GM19240 (cell line): ENCODE data around the gene HOXA4.

Experiments used
- DNase-seq: peaks from one replicate; pipeline ENCODE4 v3.0.0; 2011; ENCODE audit warnings: low spot score; ENCODE audit not compliant: insufficient read length

Gene HOXA4

DNA sequence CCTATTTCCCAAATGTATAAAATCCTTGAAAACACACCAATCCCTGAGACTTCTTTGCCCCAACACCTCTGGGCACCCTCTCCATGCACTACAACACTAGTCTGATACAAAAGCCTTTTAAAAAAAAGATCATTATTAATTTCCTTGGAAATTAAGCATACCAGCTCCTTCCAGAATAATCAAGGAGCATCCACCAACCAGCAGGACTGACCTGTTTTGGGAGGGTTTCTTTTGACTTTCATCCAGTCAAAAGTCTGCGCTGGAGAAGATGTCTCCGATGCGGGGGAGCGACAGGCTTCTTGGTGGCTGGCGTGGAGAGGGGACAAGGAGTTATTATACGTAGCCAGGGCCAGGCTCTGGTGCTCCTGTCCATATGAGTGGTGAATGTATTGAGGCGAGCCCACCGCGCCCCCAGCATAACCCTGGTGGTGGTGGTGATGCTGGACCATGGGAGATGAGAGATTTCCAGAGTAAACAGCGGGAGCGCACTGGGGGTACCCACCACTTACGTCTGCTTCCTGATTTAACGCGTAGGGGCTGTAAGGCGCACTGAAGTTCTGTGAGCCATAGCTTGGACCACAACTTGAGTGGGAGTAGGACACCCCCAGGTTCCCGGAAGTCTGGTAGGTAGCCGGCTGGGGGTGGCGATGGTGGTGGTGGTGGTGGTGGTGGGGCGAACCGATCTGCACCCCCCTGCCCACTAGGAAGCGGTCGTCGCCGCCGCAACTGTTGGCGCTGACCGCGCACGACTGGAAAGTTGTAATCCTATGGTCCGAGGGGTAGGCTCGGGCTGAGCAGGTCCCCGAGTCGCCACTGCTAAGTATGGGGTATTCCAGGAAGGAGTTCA is 35.3 kb downstream of the HOXA4 start:
- no peak for DNase-seq

DNA sequence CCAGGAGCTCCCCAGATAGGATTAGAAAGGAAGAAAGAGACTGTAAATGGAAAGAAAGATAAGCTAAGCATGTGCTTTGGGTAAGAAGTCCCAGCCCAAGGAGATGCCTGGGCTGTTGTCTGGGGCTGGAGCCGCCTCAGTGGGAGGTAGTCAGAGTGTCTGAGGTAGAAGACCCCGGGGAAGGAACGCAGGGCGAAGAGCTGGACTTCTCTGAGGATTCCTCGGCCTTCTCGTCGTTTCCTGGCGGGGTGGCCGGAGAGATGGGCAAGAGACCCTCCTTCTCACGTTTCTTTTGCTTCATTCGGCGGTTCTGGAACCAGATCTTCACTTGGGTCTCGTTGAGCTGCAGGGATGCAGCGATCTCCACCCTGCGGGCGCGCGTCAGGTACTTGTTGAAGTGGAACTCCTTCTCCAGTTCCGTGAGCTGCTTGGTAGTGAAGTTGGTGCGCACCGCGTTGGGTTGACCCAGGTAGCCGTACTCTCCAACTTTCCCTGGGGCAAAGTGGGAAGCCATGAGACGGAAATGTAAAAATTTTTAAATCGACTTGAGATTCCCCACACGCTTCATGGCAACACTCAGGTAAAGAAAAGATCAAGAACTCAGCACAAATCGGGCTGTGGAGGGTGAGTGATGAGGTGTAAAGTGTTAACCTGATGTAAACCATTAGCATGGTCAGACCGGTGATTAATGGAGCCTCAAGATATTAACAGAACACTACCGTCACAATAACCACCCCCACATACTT is 36.1 kb downstream of the HOXA4 start:
- no peak for DNase-seq

DNA sequence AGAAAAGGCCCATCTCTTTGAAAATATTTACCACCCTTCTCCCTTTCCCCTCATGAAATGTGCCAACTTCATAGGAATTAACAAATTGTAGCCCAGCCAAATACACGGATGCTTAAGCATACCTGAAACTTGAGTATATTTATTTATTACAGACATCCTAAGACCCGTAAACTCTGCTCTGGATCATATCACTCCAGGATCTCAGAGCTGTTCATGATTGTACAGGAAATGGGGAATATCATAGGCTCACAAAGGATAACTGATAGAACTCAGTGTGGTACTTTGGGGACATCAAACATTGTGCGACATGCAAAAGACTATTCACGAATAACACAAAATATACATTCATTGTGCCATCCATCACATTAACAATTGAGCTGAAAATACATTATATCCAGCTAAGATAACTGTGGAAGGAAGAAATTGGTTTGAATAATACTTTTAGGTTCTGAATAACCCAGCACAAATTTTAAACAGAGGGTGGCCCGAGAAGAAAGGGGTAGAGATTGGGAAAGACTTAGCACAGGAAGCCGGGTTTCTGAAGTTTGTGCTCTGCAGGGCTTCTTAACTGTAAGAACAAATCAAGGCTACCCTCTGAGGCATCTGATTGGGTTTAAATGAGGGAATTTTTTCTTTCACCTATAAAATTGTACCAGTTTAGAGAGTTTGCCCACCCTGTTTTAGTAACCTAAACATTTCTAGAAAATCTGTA is 37.2 kb downstream of the HOXA4 start:
- no peak for DNase-seq

DNA sequence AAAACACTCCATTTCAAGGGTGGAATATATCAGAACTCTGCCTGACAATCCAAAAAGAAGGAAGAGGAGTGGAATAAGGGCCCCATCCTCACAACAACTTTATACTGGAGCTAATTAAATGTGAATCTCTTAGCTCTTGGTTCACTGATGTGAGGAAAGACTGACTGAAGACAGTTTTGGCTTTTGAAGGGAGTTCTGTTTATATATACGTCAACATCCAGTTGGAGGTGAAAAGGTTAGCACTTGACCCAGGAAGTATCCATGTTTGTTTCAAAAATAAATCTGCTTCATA is 37.8 kb downstream of the HOXA4 start:
- DNase-seq = no peak

DNA sequence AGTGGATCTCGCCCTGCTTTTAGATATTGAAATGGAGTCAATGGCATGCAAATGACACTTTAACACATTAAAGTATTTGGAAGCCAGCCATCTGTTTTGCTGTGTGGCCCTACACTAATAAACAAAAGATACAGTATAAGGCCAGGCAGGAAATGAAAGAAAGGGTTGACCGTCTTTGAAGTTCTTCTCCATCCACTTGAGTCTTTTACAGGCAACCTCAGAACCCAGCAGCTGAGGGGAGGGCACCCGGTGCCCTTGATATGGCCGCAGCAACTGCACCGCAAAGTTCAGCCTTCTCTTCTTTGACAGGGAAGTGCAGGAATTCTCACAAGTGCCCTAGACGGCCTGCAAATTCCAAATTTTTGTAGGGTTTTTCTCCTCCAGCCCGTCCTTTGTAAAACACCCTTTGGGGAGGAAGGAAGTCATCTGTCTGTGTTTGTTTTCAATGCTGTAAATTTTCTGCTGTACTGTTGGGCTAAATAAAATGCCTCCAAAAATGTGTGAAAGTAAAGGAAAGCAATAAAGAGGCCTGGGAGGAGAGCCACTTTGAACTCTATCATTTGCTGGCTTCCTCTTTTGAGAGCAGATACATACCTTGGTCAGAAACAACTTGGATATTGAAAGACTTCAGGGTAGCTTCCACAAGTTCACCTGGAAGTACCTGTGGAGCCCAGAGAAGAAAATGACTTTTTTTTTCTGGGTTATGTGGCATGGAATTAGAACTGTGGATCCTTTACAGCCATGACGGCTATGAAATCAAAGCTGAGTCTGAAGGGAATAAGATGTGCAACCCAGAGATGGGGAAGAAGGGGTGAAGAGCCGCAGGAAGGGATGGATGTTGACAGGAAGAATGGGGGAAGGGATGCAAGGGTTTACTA is 38.4 kb downstream of the HOXA4 start:
- no peak for DNase-seq

DNA sequence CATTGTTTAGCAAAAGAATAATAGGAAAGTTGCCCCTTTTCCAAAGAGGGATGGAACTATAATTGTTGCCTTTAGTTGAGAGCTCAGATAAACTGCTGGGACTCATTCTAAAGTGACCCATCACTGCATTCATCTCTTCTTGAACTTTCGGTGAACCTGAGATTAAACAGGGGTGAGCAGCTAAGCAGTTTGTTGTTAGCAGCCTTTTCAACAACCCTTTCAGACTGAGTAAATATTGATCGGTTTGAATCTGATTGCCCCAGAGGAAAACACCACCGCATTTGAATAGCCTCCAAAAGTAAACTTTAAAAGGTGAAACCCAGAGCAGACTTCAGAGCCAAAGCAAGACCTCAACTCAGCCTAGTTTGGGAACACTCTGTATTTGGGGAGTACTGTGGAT is 39.5 kb downstream of the HOXA4 start:
- DNase-seq = no peak

DNA sequence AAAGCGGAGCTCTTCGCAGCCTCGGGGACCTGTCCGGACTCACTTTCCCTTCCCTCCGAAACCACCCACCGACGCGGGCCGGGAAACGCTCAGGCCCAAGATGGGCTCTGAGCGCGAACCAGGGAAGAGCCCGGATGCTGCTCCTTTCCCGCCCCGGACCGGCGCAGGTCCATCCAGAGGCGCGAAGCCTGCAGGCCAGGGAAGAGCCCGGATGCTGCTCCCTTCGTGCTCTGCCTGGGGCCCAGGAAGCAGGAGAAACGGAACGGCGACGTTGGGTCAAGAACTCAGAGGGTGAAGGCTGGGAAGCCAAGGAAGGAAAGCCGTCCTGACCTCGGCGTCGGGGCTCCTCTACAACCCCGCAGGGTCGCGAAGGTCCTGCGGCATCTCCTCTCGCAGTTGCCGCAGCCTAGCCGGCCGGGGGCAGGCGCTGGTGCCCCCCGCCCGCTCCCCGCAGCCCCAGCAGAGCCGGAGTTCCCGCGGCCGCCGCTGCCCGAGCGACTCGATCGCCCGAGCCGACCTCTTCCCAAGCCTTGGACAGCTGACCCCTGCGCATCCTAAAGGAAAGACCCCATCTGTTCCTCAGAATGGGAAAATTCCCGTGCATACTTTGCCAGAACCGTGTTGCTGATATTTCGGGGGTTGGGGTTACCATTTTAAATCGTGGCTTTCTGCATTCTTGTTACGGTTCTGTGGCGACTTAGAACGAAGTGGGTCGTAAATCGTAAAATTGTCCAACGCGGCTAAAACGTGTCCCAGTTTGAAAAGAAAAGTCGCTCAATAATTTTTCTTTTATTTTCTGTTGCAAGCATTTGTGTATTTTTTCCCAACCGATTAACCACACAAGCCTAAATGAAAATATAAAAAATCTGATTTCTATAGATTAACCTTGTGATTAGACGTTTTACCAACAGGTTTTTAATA is 42.3 kb downstream of the HOXA4 start:
- no peak for DNase-seq

DNA sequence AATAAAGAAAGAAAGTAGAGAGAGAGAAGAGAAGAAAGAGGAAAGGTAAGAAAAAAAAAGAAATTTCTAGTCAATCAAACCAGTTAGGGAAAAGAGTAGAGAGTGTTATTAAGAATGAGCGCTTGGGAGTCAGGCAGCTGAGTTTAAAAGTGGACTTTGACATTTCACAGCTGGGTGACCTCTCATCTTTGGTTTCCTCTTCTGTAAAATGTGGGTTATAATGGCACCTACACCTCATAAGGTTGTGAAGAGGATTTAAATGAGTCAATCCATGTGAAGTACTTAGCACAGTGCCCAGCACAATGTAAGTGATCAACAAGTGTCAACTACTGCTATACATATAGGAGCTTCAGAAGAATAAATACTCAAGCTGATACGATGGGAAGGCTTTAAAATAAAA is 46.9 kb downstream of the HOXA4 start:
- no peak for DNase-seq

DNA sequence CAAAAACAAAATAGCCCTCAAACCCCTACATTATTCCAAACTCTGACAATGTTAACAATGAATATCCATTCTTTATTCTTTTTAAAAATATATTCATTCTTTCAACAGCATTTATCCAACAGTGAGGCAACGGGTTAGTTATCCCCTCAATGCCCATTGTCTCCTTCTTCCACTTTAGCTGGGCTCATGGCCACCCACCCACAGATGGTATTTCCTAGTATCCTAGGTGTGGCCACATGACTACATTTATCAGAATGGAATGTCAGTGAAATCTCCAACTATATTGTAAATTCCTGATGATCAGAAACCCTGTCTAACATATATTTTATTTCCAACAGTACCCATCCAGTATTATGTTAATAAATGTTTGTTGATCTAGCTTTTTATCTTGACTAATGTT is 48.4 kb downstream of the HOXA4 start:
- no peak for DNase-seq

DNA sequence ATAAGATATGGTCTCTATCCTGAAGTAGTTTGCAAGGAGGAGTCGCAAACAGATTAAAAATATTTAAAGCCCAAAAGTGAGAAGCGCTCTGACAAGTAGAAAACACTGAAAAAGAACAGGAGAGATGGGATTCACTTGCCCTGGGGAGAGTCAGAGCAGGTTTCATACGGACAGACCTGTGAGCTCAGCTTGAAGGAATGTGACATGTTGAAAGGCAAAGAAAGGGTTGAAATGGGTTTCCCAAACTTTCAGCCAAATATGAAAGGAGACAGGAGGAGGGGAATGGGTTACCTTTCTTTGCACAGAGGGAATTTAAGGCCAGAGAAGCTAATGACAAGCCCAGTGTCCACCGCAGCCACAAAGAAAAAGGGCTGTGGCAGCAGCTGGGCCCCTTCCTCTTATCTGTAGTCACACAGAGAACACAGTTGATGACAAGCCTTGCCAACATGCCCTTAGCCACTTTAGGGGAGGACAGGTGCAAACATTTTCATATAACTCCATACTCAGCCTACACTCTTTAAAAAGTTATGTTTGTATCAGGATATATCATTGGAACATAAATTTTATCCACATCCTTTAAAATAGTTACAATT is 49.6 kb downstream of the HOXA4 start:
- DNase-seq = no peak

DNA sequence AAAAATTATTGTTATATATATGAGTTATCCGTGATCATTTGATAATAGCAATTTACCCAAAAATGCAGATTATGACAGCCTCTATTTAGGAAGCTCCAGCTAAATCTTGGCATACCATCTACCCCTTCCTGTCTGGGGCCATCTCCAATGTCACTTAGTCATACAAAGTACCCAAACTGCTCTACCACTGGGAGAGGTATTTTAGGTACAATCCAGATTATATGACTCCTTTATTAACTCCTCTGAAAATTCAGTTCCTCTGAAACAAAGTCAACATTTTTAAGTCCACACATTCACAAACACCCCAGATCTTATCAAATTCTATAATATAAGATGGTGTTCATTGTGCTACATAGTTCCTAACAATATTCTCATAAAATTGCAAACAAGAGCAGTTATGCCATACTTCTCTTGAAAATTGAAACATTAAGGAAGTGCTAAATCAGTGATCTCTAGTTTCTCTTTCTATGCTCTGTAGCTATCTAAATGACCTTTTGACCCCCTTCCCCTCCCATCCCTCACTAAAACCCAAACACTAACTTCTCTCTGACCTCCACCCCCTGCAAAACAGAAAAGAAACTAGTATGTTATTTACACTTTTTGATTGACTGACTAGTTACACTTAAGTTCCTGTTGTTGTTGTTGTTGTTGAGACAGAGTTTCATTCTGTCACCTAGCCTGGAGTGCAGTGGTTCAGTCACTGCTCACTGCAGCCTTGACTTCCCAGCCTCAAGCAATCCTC is 51.2 kb downstream of the HOXA4 start:
- DNase-seq = no peak

DNA sequence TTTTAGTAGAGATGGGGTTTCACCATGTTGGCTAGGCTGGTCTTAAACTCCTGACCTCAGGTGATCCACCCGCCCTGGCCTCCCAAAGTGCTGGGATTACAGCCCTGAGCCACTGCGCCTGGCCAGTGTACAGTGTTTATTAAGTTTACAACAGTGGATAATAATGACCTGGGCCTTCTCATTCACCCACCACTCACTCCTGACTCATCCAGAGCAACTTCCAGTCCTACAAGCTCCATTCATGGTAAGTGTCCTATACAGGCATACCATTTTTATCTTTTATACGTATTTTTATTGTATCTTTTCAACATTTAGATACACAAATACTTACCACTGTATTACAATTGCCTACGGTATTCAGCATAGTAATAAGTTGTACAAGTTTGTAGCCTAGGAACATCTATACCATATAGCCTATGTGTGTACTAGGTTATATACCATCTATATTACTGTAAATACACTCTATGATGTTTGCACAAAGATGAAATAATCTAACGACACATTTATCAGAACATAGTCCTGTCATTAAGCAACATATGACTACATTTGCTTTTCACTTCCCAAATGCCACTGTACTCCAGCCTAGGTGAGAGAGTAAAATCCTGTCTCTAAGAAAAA is 51.8 kb downstream of the HOXA4 start:
- no peak for DNase-seq
